ENCODE measurements around the gene PCYT2. TPM values are rescaled to one million over a fixed set of nuclear protein-coding genes. Genes with fewer than 3 reads are reported as not detected.

PCYT2 gene
- total RNA-seq, 1 donor = 67.0 TPM

- Histone ChIP-seq H3K9me3 (ENCODE audit: low read depth, low read length) (no peaks in the 10 kb centered on the region), H3K4me3 (ENCODE audit: insufficient read depth, low read length) (no peak overlapping the region), H2AFZ (ENCODE audit: low read length) (no peak overlapping the region), H4K20me1 (ENCODE audit: insufficient read depth, low read length) (no peaks in the 10 kb centered on the region), H3K27me3 (ENCODE audit: insufficient read depth, low read length) (no peaks in the 10 kb centered on the region), H3K79me2 (ENCODE audit: insufficient read depth, low read length) (peaks cover 7% of the 10 kb centered on the region), H3K36me3 (ENCODE audit: insufficient read depth, low read length) (peaks cover 41% of the 10 kb centered on the region), H3K4me2 (ENCODE audit: insufficient read depth, low read length) (no peak overlapping the region), H3K27ac (ENCODE audit: low read depth, low read length) (no peak overlapping the region), H3K4me1 (ENCODE audit: insufficient read depth, low read length) (peaks cover under 1% of the 10 kb centered on the region)
- peak; percentile 50 for DNase-seq (ENCODE audit: insufficient read length, low spot score, missing footprints)
- TF ChIP-seq CTCF (IDR thresholded peaks at IDR 0.05; ENCODE audit: extremely low read depth, low read depth, low read length) = no peak
These were observed 32.1 kb downstream of the PCYT2 start for GRCh38 chr17:81879121-81879520.

- Histone ChIP-seq H3K79me2 (ENCODE audit: insufficient read depth, low read length) (peaks cover 7% of the 10 kb centered on the region), H2AFZ (ENCODE audit: low read length) (no peak overlapping the region), H3K27ac (ENCODE audit: low read depth, low read length) (no peak overlapping the region), H4K20me1 (ENCODE audit: insufficient read depth, low read length) (no peaks in the 10 kb centered on the region), H3K4me2 (ENCODE audit: insufficient read depth, low read length) (no peak overlapping the region), H3K36me3 (ENCODE audit: insufficient read depth, low read length) (peaks cover 41% of the 10 kb centered on the region), H3K27me3 (ENCODE audit: insufficient read depth, low read length) (no peaks in the 10 kb centered on the region), H3K4me3 (ENCODE audit: insufficient read depth, low read length) (no peak overlapping the region), H3K9me3 (ENCODE audit: low read depth, low read length) (no peaks in the 10 kb centered on the region), H3K4me1 (ENCODE audit: insufficient read depth, low read length) (no peaks in the 10 kb centered on the region)
- no peak for TF ChIP-seq CTCF (IDR thresholded peaks at IDR 0.05; ENCODE audit: extremely low read depth, low read depth, low read length)
- DNase-seq (ENCODE audit: insufficient read length, low spot score, missing footprints) = peak; percentile 26
These were observed 32.9 kb downstream of the PCYT2 start for GRCh38 chr17:81878294-81878693.

GRCh38 chr17:81877569-81877968, 33.6 kb downstream of the PCYT2 start:
- peaks cover 39% of the 10 kb centered on the region for H3K36me3 ChIP-seq (ENCODE audit: insufficient read depth, low read length)
- no peak for DNase-seq (ENCODE audit: insufficient read length, low spot score, missing footprints)
- TF ChIP-seq CTCF (IDR thresholded peaks at IDR 0.05; ENCODE audit: extremely low read depth, low read depth, low read length) = no peak
- no peak overlapping the region for H3K27ac ChIP-seq (ENCODE audit: low read depth, low read length)
- no peak overlapping the region for H3K4me2 ChIP-seq (ENCODE audit: insufficient read depth, low read length)
- no peaks in the 10 kb centered on the region for H3K4me1 ChIP-seq (ENCODE audit: insufficient read depth, low read length)
- H3K4me3 ChIP-seq (ENCODE audit: insufficient read depth, low read length) = no peak overlapping the region
- peaks cover 7% of the 10 kb centered on the region for H3K79me2 ChIP-seq (ENCODE audit: insufficient read depth, low read length)
- no peaks in the 10 kb centered on the region for H3K27me3 ChIP-seq (ENCODE audit: insufficient read depth, low read length)
- H4K20me1 ChIP-seq (ENCODE audit: insufficient read depth, low read length) = no peaks in the 10 kb centered on the region
- H3K9me3 ChIP-seq (ENCODE audit: low read depth, low read length) = no peaks in the 10 kb centered on the region
- H2AFZ ChIP-seq (ENCODE audit: low read length) = no peak overlapping the region

- peak; percentile 100 for DNase-seq (ENCODE audit: insufficient read length, low spot score, missing footprints)
- peak overlapping the region; percentile 83 for H2AFZ ChIP-seq (ENCODE audit: low read length)
- H3K4me1 ChIP-seq (ENCODE audit: insufficient read depth, low read length) = peaks cover 23% of the 10 kb centered on the region
- H3K36me3 ChIP-seq (ENCODE audit: insufficient read depth, low read length) = peaks cover 22% of the 10 kb centered on the region
- H3K27ac ChIP-seq (ENCODE audit: low read depth, low read length) = peak overlapping the region; percentile 94
- peak; percentile 16 for TF ChIP-seq CTCF (IDR thresholded peaks at IDR 0.05; ENCODE audit: extremely low read depth, low read depth, low read length)
- peak overlapping the region; percentile 92 for H3K4me2 ChIP-seq (ENCODE audit: insufficient read depth, low read length)
- H3K79me2 ChIP-seq (ENCODE audit: insufficient read depth, low read length) = peaks cover 25% of the 10 kb centered on the region
- H4K20me1 ChIP-seq (ENCODE audit: insufficient read depth, low read length) = peaks cover 29% of the 10 kb centered on the region
- H3K27me3 ChIP-seq (ENCODE audit: insufficient read depth, low read length) = no peaks in the 10 kb centered on the region
- H3K4me3 ChIP-seq (ENCODE audit: insufficient read depth, low read length) = peak overlapping the region; percentile 92
- H3K9me3 ChIP-seq (ENCODE audit: low read depth, low read length) = no peaks in the 10 kb centered on the region
These were observed 39.6 kb downstream of the PCYT2 start for GRCh38 chr17:81871387-81872230.

All from osteoblast (primary cell).